Endothelial cell of umbilical vein (primary cell): ENCODE measurements around the gene HLA-DPB1.

Experiments
- CTCF ChIP-seq, 2 donors: IDR thresholded peaks; 1 replicate in 1 of 2; 2 replicates in 1 of 2; pipeline ENCODE4 v1.5.1; 2011; ENCODE audit warnings: low read length in 2 of 2, mild to moderate bottlenecking in 2 of 2, moderate library complexity in 2 of 2, control low read depth in 1 of 2, inconsistent platforms in 1 of 2, low read depth in 1 of 2; ENCODE audit not compliant: insufficient read depth in 1 of 2; ENCODE audit errors: extremely low read depth in 1 of 2
- EZH2 ChIP-seq: IDR thresholded peaks from 2 replicates; pipeline ENCODE4 v1.6.1; 2012; ENCODE audit warnings: borderline replicate concordance, low read depth, mild to moderate bottlenecking, moderate library complexity, low read length, inconsistent platforms; ENCODE audit not compliant: severe bottlenecking
- FOS ChIP-seq: IDR thresholded peaks from 2 replicates; pipeline ENCODE4 v1.6.1; 2011; ENCODE audit warnings: mild to moderate bottlenecking, low read length, moderate library complexity, borderline replicate concordance; ENCODE audit not compliant: insufficient read depth
- JUN ChIP-seq: IDR thresholded peaks from 2 replicates; pipeline ENCODE4 v1.6.1; 2011; ENCODE audit warnings: borderline replicate concordance, low read depth; ENCODE audit not compliant: insufficient read length, insufficient read depth
- MAX ChIP-seq: IDR thresholded peaks from 2 replicates; pipeline ENCODE4 v1.6.1; 2011; ENCODE audit not compliant: insufficient read depth, insufficient read length
- MYC ChIP-seq: IDR thresholded peaks from one replicate; pipeline ENCODE4 v1.6.1; 2011; ENCODE audit warnings: mild to moderate bottlenecking, low read depth, low read length
- POLR2A ChIP-seq: IDR thresholded peaks from 2 replicates; pipeline ENCODE4 v1.6.1; 2012; ENCODE audit warnings: low read depth, mild to moderate bottlenecking, control low read depth, low read length
- POLR2AphosphoS5 ChIP-seq: IDR thresholded peaks from 2 replicates; pipeline ENCODE4 v1.6.1; 2012; ENCODE audit warnings: low read depth, mild to moderate bottlenecking, control low read depth, low read length, moderate library complexity; ENCODE audit not compliant: insufficient read depth

DNA sequence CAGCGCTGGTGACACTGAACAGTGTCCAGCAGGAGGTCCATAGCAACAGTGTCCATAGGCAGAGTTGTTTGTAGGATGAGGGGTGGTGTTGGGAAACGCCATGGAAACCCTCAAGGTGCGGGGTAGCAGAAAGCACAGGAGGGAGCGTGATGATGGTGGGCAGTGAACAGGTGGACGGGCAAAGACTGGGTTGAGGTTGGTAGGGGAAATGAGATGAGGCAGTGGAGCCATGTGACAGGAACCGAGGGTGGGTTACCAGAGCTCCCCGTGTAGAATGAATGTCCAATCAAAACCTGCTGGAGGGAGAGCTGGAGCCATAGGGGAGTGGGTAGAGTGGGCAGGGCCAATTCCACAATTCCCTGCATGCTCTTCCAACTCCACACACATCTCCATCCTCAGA lies 38.0 kb downstream of the HLA-DPB1 start:
- TF ChIP-seq CTCF (IDR thresholded peaks at IDR 0.05; ENCODE audit: extremely low read depth in 1 of 2, insufficient read depth in 1 of 2, low read depth in 1 of 2, low read length in 2 of 2), result no peak
- TF ChIP-seq POLR2AphosphoS5, result no peak
- no peak for TF ChIP-seq EZH2
- TF ChIP-seq POLR2A, result no peak
- no peak for TF ChIP-seq JUN
- no peak for TF ChIP-seq MAX
- TF ChIP-seq MYC, result no peak
- no peak for TF ChIP-seq FOS
